ENCODE results near the gene TRABD2B.

The TRABD2B gene

GRCh38 chr1:47953661-47954060 is 43.5 kb downstream of the TRABD2B start:
- FAIRE-seq (no peak), DNase-seq (ENCODE audit: insufficient read length, low spot score) (no peak)
- no peak for TF ChIP-seq POLR2A (IDR thresholded peaks at IDR 0.05; ENCODE audit: low read depth, low read length)

DNA sequence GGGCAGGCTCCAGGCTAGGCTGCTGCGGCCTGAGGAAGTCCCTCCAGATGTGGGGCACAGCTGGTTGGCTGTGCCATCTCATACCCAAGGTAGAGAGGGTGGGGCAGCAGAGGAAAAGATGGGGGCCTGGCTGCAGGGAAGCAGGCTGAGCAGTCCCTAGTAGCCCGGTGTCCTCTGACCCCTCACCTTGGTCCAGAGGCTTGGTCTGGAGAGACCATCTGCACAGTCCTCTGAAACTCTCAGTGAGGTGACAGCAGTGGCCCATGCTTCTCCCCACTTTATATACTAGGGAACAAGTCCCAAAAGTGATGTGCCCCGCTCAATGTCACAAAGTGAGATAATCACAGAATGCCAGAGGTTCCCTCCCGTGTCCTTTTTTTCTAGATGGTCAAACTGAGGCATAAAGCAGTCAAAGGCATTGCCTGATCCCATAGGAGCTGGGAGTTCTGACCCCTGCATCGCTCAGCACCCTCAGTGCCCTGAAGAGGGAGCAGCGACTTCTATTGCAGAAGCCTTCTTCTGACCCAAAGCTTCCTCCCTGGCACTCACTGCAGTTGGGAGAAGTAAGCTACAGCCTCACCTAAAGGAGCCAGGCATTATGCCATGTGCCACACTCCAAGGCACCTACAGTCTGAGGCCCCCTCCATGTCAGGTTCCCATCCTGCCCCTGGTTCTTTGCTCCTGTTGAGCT is 45.5 kb downstream of the TRABD2B start:
- TF ChIP-seq POLR2A (IDR thresholded peaks at IDR 0.05; ENCODE audit: low read depth, low read length): no peak
- FAIRE-seq (no peak), DNase-seq (ENCODE audit: insufficient read length, low spot score) (no peak)

GRCh38 chr1:47951026-47951425 is 46.2 kb downstream of the TRABD2B start:
- FAIRE-seq: no peak

DNA sequence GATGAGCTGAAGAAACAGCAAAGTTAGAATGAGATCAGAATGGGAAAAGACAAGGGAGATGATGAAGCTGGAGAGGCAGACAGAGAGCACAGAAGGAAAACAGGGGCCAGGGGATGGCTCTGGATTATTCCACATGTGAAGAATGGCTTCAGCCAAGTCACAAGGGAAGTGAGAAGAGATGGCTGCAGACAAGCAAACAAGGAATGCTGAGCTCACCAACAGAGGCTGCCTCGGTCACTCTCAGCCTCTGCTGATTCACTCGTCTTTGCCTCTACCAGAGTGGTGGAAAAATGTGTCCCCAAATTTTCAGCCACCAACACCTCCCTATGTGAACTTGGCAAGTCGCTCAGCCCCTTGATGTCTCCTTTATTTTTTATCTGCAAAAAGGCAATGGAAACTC is 46.7 kb downstream of the TRABD2B start:
- DNase-seq (ENCODE audit: insufficient read length, low spot score): no peak
- TF ChIP-seq POLR2A (IDR thresholded peaks at IDR 0.05; ENCODE audit: low read depth, low read length): no peak
- FAIRE-seq: no peak

More at GRCh38 chr1:47951026-47951425, 46.2 kb downstream of the TRABD2B start:
- no peak for TF ChIP-seq POLR2A (IDR thresholded peaks at IDR 0.05; ENCODE audit: low read depth, low read length)
- no peak for DNase-seq (ENCODE audit: insufficient read length, low spot score)

- FAIRE-seq (no peak), DNase-seq (ENCODE audit: insufficient read length, low spot score) (no peak)
- TF ChIP-seq POLR2A (IDR thresholded peaks at IDR 0.05; ENCODE audit: low read depth, low read length): no peak
These were observed 49.1 kb downstream of the TRABD2B start for GRCh38 chr1:47948126-47948525.

DNA sequence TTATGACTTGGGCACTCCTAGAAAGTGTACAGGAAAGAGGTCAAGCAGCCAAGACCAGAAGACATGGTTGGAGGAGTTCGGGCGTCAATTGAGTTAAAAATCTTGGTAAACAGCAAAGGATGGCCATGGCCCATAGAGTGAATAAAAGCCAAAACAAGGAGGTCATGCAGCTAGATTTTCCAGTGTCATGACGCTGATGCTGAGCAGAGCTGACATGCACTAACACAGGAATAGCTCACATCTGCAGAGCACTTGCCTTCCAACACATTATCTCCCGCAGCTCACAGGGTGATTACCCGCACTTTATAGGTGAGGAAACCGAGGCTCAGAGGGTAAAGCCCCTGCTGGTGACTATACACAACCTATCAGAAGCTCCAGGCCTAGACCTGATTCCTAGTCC is 49.7 kb downstream of the TRABD2B start:
- DNase-seq (ENCODE audit: insufficient read length, low spot score): no peak
- TF ChIP-seq POLR2A (IDR thresholded peaks at IDR 0.05; ENCODE audit: low read depth, low read length): no peak
- FAIRE-seq: no peak

DNA sequence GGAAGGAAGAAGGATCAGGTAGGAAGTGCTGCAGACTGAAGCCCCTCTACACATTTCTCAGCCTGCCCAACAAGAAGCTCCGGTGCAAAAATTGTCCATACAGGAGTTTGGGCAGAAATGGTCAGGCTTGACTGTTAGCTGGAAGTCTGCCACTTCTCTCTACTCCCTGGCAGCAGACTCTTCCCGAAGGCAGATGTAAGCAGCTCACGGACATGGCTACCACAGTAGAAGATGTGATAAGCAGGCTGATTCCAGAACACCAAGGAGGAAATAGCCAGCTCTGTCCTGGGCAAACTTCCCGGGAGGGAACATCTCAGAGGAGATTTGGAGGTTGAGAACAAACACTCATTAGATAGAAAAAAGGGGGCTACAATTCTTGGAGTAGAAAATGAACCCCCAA is 52.6 kb downstream of the TRABD2B start:
- FAIRE-seq (no peak), DNase-seq (ENCODE audit: insufficient read length, low spot score) (no peak)
- no peak for TF ChIP-seq POLR2A (IDR thresholded peaks at IDR 0.05; ENCODE audit: low read depth, low read length)

GRCh38 chr1:47942240-47942629 is 55.0 kb downstream of the TRABD2B start:
- TF ChIP-seq POLR2A (IDR thresholded peaks at IDR 0.05; ENCODE audit: low read depth, low read length): no peak
- DNase-seq (ENCODE audit: insufficient read length, low spot score): no peak
- FAIRE-seq: no peak

- no peak for DNase-seq (ENCODE audit: insufficient read length, low spot score)
- no peak for TF ChIP-seq POLR2A (IDR thresholded peaks at IDR 0.05; ENCODE audit: low read depth, low read length)
- no peak for FAIRE-seq
These were observed 55.5 kb downstream of the TRABD2B start for GRCh38 chr1:47941609-47942239.

- no peak for TF ChIP-seq POLR2A (IDR thresholded peaks at IDR 0.05; ENCODE audit: low read depth, low read length)
- no peak for FAIRE-seq
- DNase-seq (ENCODE audit: insufficient read length, low spot score): no peak
These were observed 56.4 kb downstream of the TRABD2B start for GRCh38 chr1:47940779-47941178.

- no peak for DNase-seq (ENCODE audit: insufficient read length, low spot score)
- TF ChIP-seq POLR2A (IDR thresholded peaks at IDR 0.05; ENCODE audit: low read depth, low read length): no peak
- no peak for FAIRE-seq
These were observed 56.9 kb downstream of the TRABD2B start for GRCh38 chr1:47940326-47940725.

DNA sequence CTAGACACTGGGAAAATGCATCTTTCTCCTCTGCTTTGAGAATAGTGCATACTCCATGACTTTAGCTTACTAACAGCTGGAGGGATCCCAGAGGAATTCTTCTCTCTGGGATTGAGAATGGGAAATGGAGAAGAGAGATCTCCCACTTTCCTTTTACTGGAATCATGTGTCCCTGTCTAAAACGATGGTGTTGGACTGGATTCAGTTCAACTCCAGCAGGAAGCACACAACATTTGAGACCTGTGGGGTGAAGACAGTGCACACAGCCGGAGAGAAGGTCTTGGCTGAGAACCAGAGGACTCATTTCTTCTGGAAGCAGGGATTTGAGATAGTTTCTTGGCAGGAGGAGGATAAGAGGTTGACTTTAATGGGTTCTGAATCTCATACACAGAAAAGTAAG is 58.7 kb downstream of the TRABD2B start:
- FAIRE-seq (no peak), DNase-seq (ENCODE audit: insufficient read length, low spot score) (no peak)
- TF ChIP-seq POLR2A (IDR thresholded peaks at IDR 0.05; ENCODE audit: low read depth, low read length): no peak

DNA sequence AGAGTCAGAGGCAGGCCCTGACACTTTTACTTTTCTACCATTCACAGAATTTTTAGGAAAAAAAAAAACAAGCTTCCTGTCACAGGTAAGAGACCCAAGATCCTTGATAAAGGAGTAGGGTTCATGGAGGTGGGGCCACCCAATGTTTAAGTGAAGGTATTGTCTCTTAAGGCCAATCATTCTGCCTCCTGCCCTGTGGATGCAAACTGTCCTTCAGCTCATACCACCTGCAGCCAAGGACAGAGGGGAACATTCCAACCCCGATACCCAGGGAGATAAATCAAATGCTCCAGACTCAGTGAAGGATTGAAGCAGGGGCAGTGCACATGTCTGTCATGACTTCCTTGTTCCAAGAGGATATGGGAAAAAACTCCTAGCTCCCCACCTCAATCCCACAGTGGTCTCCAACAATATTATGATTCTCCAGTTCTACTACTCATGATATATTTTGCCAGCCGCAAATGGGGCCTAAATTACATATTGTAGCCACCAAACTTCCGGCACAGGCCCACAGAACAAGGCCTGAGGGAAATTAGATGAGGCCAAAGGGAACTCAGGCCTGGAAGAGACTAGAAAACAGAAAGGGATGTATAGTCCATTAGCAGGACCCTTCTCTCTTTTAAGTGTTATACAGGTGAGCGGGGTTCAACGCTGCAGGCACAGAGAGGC is 59.5 kb downstream of the TRABD2B start:
- FAIRE-seq: no peak
- DNase-seq (ENCODE audit: insufficient read length, low spot score): no peak
- no peak for TF ChIP-seq POLR2A (IDR thresholded peaks at IDR 0.05; ENCODE audit: low read depth, low read length)

DNA sequence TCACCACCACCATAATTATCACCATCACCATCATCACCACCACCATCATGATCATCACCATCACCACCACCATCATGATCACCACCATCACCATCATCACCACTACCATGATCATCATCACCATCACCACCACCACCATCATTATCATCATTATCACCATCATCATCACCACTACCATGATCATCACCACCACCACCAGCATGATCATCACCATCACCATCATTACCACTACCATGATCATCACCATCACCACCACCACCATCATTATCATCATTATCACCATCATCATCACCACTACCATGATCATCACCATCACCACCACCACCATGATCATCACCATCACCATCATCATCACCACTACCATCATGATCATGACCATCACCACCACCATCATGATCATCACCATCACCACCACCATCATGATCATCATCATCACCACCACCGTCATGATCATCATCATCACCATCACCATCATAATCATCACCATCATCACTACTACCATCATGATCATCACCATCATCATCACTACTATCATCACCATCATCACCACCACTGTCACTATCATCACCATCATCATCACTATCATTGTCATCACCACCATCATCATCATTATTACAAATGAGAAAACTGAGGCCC is 60.2 kb downstream of the TRABD2B start:
- TF ChIP-seq POLR2A (IDR thresholded peaks at IDR 0.05; ENCODE audit: low read depth, low read length): no peak
- FAIRE-seq (no peak), DNase-seq (ENCODE audit: insufficient read length, low spot score) (no peak)

Measured in H54 (cell line).